NK-92 (cell line): Measurements from ENCODE around the gene ADIPOQ.
"Not testable (repeated sequence)": the region's sequence is repeated elsewhere in the genome, so short reads cannot be mapped to it uniquely, and the experiment has no call there.

Source experiments
- DNase-seq: peaks from one replicate; lab custom pipeline; 2025; ENCODE audit not compliant: unreplicated experiment; lab: John Stamatoyannopoulos, UW

The ADIPOQ gene

DNA sequence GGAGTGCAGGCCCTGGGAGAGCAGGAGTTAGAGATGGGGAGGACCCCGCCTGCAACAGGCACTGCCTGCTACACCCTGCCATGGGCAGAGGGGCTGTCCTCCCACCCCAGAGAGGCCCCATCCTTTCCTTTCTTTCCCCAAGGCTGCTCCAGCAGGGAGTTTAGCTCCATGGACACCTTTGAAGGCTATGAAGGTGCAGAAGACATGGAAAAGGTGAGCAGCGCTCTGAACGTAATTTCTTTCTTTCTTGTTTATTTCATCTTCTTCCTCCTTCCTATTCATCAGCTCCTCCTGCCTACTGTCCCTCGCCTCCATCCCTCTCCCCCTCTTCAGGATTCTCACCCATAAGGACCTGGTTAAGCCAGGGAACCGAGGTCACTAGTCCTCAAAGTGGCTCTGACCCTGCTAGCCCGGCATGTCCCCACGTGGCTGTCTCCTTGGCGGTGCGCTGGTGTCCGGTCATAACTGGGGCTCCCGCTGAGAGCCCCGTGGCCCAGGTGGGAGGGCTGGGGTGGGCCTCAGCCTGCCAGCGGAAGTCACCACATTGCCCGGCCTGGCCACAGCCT is 16.0 kb upstream of the ADIPOQ start:
- DNase-seq = no peak

DNA sequence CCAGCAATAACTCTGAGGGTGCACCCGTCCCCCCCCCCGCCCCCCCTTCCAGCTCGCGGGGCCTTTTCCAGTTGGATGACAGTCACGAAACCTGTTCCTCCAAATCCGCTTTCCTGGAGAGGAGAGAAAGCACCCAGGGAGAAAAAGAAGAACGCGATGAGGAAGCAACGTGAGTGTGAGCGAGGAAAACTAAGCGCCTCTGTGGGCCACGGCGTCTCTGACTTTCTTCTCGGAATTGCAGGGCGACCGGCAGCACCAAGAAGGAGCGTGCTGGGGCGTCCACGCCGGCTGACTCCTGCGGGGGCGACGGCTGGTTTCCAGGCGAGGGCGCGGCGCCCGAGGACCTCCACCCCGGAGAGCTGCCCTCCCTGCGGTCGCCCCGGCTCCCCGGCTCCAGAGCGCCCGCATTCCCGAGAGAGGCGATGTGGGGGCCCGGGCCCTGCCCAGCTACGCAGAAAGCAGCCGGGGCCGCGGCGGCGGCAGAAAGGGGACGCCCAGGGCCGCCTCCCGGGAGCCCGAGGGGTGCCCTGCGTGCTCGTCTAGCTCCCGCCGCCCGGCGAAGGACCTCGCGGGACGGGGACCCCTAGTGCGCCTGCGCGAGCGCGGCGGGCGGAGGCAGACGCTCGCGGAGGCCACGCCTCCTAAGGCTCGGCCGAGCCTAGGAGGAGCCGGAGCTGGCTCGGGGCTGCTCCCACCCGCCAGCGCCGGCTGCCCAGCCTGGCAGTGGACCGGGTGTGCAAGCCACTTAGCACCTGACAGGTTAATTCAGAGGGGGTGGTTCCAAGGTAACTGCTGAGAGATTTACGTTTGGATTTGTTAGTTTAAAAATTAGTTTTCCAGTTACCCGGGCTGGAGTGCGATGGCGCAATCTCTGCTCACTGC is 15.3 kb upstream of the ADIPOQ start:
- peak; percentile 27 for DNase-seq

DNA sequence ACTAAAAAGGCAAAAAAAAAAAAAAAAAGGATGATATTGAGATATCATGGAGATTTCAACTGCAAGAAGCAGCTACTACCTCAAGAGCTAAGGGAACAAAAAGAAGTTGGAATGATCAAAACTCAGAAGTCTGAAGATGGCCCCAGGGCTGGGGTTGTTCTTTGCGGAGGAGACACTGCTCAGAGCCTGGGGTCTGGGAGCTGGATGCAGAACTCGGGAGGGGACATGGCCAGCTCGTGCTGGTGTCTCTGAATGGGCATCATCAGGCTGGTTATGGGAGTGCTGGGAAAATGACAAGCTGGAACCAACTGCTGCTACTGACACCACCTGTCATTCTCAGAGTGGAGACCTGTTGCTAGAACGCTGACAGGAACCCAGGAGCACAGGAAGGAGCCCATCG is 14.2 kb upstream of the ADIPOQ start:
- DNase-seq = no peak

DNA sequence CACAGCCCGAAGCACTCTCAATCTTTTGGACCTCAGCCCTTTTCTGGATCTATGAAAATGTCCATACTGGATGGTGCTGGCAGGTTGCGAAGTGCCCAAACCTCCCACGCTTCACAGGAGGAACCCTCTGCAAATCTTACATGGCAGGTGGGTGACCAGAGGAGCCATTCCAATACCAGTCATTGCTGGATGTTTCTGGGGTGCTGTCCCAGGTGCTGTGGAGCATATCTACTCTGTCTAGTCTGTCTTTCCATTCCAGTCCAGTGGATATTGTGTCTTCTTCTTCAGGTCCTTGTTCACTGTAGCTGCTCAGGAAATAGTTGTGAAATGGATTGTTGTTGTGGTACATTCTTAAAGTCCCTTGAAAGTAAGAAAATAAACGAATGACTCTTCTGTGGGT is 10.7 kb upstream of the ADIPOQ start:
- DNase-seq = no peak

DNA sequence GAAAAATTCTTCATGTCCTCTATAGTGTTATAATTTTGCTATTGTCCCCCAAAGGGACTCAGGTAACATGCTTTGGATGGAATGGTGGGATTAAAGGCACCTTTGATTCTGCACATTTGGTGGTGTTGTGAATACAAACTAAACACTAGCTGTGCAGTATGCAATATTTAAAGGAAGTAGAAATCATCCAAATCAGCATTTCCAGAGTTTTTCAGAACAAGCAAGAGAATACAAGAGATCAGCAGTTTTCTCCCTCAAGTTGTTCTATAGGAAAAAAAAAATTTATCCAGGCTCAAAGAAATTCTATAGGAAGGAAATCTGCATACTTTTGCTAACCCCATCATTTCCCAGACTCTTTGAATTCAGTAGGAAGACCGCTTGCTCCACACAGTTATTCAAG is 10.2 kb upstream of the ADIPOQ start:
- no peak for DNase-seq

DNA sequence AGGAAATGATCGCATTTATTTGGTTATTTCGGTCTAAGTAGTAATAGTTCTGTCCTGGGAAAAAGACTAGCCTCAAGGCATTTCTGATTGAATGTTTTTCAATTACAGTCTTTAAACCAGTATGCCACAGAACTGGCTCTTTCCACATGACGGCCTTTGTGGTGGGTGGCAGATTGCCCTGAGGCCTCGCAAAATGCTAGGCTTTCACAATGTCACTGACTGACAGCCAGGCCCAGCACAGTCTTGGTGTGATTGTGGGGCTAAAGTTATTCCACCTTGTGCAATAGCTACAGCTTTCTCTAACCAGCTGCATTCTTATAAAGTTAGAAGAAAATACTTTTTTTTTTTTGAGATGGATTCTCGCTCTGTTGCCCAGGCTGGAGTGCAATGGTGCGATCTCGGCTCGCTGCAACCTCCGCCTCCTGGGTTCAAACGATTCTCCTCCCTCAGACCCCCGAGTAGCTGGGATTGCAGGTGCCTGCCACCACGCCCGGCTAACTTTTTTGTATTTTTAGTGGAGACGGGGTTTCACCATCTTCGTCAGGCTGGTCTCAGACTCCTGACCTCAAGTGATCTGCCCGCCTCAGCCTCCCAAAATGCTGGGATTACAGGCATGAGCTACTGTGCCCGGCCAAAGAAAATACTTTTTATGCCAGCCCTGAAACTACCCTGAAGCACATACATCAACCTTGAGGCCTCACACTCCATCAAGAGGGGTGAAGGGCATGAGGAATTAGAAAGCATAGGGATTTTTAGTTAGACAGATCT is 2.5 kb upstream of the ADIPOQ start:
- no peak for DNase-seq

DNA sequence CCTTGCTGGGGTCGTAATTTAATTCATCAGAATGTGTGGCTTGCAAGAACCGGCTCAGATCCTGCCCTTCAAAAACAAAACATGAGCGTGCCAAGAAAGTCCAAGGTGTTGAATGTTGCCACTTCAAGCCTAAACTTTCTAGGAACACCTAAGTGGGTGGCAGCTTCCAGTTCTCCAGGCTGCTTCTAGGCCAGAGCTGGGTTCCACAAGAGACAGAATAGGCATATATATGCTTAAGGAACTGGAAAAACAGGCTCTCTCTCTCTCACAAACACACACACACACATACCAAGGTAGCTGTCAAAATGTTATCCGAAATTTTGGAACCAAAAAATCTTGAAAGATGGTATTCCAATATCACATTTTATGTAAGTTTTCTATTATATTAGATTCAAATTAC is 890 bp upstream of the ADIPOQ start:
- no peak for DNase-seq

DNA sequence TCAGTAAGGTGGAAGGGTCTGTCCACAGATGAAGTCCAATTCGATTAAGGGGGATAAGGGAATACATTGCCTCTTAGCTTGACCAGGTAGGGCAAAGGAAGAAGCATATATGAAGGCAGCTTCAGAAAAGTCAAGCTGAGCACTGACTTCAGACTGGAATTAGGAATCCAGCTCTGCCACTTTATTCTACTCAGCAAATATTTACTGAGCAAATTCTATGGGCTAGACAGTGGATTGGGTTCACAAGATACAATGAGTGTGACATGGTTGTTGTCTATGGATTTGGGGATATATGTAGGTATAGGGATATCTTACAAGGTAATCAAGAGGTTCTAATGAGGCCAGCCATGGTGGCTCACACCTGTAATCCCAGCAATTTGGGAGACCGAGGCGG is 526 bp downstream of the ADIPOQ start:
- no peak for DNase-seq

DNA sequence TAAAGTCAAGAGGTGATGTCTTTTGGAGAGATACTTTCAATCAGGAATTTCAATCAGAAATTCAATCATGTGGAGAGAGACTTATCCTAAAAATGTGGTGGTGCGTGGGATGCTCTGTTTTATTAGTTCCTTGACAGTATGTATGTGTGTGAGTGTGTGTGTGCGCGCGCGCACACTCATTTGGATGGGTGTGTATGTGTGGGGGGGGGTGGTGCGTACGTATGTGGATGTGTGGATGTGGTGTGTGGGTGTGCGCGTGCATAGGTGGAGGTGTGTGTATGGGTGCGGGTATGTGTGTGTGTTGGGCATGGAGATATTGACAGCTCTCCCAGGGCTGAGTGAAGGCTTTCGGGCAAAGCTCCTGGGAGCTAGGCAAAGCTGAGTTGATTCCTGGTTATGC is 2.4 kb downstream of the ADIPOQ start:
- no peak for DNase-seq

DNA sequence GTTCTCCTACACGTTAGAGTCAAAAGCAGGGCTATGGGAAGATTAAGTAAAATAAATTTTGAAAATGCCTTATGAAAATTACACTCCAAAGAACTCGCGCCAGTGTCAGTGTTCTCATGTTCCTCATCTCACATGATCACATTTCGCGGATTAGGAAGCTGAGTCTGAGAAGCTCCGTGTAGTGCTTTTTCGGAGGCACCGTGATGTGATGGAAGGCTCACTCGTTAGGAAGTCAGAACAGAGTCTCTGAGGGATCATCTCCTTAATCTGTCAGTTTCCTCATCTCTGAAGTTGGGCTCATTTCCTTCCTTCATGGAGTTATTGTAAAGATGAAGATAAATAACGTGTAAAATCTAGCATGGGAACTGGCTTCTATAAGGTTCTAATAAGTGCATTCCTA is 3.2 kb downstream of the ADIPOQ start:
- DNase-seq = no peak

DNA sequence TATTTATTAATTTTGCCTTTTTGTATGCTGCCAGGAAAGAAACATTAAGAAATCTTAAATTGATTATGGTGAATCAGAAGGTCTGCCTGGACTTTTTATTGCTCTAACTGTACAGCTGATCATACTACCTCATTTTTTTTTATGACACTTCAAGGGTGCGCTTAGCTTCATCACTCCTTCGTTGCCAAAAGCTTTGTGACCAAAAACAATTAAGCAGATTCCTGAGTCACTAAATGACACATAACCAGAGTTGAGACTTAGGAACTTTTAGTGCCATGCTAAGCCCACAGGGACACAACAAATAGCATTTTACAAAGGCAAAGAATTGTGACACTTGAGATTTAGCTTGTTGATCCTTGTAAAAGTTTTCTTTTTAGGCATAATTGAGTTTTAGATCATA is 4.9 kb downstream of the ADIPOQ start:
- no peak for DNase-seq

DNA sequence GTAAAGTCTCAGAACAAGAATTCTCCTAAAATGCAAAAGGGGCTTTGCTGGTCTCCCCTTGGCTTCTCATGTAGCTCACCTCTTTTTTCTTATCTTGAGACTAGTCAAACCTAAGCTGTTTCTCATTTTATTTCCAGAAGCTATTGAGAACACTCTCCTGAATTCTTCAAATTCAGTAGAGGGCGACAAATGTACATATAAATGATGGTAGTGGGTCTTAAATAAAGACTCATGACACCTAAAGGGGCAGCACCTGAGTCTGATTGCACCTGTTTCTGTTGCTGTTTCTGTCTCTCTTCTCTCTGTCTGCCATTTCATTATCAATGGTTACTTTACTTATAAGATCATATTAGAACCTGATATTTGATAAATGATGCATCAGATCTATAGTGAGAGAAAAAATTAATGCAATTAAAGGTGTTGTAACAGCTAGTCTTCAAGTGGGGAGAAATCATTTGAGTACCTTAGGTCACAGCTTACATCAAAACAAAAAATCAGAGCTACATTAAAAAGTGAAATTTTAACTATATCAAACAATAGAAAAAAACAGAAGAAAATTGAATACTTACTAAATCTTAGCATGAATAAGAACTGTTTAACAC is 7.0 kb downstream of the ADIPOQ start:
- DNase-seq = no peak

DNA sequence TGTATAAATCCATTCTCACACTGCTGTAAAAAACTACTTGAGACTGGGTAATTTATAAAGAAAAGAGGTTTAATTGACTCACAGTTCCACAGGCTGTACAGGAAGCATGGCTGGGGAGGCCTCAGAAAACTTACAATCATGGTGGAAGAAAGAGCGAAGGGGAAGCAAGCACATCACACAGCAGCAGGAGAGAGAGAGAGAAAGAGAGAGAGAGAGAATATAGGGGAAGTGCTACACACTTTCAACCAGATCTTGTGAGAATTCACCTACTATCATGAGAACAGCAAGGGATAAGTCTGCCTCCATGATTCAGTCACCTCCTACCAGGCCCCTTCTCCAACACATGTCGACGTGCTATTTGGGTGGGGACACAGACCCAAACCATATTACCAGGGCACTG is 9.3 kb downstream of the ADIPOQ start:
- DNase-seq = not testable (repeated sequence)

DNA sequence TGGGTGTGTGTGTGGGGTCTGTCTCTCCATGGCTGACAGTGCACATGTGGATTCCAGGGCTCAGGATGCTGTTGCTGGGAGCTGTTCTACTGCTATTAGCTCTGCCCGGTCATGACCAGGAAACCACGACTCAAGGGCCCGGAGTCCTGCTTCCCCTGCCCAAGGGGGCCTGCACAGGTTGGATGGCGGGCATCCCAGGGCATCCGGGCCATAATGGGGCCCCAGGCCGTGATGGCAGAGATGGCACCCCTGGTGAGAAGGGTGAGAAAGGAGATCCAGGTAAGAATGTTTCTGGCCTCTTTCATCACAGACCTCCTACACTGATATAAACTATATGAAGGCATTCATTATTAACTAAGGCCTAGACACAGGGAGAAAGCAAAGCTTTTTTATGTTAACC is 10.5 kb downstream of the ADIPOQ start:
- DNase-seq = no peak

DNA sequence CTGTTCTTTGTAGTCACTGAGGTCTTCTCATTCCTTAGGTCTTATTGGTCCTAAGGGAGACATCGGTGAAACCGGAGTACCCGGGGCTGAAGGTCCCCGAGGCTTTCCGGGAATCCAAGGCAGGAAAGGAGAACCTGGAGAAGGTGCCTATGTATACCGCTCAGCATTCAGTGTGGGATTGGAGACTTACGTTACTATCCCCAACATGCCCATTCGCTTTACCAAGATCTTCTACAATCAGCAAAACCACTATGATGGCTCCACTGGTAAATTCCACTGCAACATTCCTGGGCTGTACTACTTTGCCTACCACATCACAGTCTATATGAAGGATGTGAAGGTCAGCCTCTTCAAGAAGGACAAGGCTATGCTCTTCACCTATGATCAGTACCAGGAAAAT is 11.6 kb downstream of the ADIPOQ start:
- no peak for DNase-seq

DNA sequence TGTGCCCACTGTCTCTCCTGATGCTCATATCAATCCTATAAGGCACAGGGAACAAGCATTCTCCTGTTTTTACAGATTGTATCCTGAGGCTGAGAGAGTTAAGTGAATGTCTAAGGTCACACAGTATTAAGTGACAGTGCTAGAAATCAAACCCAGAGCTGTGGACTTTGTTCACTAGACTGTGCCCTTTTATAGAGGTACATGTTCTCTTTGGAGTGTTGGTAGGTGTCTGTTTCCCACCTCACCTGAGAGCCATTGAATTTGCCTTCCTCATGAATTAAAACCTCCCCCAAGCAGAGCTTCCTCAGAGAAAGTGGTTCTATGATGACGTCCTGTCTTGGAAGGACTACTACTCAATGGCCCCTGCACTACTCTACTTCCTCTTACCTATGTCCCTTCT is 12.4 kb downstream of the ADIPOQ start:
- DNase-seq = no peak

DNA sequence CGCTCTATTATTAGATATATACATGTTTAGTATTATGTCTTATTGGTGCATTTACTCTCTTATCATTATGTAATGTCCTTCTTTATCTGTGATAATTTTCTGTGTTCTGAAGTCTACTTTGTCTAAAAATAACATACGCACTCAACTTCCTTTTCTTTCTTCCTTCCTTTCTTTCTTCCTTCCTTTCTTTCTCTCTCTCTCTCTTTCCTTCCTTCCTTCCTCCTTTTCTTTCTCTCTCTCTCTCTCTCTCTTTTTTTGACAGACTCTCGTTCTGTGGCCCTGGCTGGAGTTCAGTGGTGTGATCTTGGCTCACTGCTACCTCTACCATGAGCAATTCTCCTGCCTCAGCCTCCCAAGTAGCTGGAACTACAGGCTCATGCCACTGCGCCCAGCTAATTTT is 15.2 kb downstream of the ADIPOQ start:
- no peak for DNase-seq

DNA sequence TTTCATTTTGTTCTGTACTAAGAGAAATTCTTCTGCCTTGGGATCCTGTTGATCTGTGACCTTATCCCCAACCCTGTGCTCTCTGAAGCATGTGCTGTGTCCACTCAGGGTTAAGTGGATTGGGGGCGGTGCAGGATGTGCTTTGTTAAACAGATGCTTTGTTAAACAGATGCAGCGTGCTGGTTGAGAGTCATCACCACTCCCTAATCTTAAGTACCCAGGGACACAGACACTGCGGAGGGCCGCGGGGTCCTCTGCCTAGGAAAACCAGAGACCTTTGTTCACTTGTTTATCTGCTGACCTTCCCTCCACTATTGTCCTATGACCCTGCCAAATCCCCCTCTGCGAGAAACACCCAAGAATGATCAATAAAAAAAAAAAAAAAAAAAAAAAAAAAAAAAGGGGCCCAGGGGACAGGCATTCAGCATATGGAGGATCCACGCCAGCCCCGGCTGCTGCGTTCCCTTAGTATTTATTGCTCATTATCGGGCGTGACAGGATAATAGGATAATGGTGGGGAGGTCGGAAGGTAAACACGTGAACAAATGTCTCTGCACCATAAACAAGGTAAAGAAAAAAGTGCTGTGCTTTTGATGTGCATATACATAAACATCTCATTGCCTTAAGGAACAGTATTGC is 22.8 kb downstream of the ADIPOQ start:
- DNase-seq = not testable (repeated sequence)

DNA sequence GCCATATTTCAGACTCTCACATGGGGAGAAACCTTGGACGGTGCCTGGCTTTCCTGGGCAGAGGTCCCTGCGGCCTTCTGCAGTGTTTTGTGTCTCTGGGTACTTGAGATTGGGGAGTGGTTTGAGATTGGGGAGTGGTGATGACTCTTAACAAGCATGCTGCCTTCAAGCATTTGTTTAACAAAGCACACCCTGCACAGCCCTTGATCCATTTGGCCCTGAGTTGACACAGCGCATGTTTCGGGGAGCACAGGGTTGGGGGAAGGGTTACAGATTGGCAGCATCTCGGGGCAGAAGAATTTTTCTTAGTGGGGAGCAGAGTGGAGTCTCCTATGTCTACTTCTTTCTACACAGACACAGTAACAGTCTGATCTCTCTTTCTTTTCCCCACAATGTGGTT is 23.6 kb downstream of the ADIPOQ start:
- DNase-seq = not testable (repeated sequence)

DNA sequence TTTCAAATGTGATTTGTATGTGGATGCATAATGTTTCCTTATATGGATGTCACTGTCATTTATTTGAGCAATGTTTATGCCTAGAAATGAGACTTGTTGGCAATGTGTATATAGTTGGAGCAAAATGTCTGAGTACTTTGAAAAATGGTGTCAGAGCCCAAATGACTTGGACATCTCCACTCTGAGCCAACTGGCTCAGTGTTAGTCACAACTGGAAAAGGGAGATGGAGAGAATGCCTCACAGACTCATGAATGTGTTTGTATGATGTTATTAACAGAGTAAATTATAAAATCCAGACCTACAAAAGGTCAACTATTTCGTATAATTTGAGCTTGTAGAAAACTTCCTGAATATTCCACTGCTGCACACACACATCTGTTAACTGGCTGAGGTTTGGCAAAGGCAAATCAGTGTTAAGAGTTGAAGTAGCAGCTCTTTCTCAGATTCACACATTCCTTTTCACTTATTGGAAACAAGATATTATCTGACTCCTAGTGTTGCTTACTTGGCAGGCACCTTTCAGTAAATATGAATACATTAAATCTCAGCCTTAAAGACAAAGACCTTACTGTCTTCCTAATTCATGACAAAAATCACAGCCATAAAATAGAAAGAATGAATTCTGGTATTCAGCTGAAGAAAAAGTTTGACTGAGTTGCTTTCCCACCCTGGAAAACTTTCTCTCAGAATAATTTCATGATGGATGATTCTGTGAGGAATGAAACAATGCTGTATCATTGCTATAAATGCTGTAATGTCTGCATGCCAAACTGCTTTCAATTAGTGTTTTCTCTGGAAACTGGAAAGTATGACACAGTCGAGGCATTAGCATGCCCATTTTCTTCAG is 27.0 kb downstream of the ADIPOQ start:
- DNase-seq = no peak
